IPS DF 6.9 (cell line): ENCODE data around the gene SH3PXD2B.
A peak's percentile ranks its signal among the peaks of the same experiment; 100 is the strongest.

Experiments
- DNase-seq: peaks from one replicate; pipeline ENCODE4 v3.0.0-alpha.2; 2013; ENCODE audit warnings: low read depth, low spot score
- H3K27ac ChIP-seq: one replicate; pipeline ENCODE4 v1.5.1; 2013; ENCODE audit warnings: low read length, control low read depth
- H3K27me3 ChIP-seq: 2 replicates; pipeline ENCODE4 v1.6.1; 2013; ENCODE audit warnings: mild to moderate bottlenecking, low read length; ENCODE audit not compliant: control insufficient read depth, insufficient read depth
- H3K36me3 ChIP-seq: 2 replicates; pipeline ENCODE4 v1.6.1; 2013; ENCODE audit warnings: low read length; ENCODE audit not compliant: control insufficient read depth, insufficient read depth
- H3K4me1 ChIP-seq: 2 replicates; pipeline ENCODE4 v1.6.1; 2013; ENCODE audit warnings: low read length; ENCODE audit not compliant: control insufficient read depth, insufficient read depth
- H3K4me3 ChIP-seq: 2 replicates; pipeline ENCODE4 v1.5.1; 2013; ENCODE audit warnings: mild to moderate bottlenecking, low read length
- H3K9me3 ChIP-seq: 2 replicates; pipeline ENCODE4 v1.6.1; 2013; ENCODE audit warnings: low read length, inconsistent platforms; ENCODE audit not compliant: control insufficient read depth, insufficient read depth
- WGBS: extraction: QIAGEN DNeasy Blood & Tissue Kit; methylation state at CpG from one replicate; pipeline ENCODE4 v1.1.7; 2013; ENCODE audit warnings: mixed read lengths, missing lambda C conversion rate; ENCODE audit not compliant: insufficient read length, insufficient coverage; 5-methylcytosine and 5-hydroxymethylcytosine counted together

SH3PXD2B gene

DNA sequence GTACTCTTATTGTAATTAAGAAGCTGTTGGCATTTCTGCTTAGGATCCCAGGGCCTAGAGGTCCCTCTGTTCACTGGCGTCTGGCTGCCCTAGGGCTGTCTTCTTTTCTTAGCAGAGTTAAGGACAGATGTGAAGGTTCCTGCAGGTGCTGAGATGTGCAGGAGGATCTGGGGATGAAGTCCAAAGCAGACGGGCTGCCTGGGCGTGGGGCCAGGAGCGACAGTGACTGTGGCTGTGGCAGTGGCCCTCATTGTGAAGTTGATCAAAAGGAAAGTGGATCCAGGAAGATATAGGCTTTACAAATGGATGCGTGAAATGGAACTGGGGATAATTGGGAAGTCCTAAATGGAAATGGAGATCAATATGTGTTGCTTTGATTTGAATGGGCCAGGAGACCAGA, 19.1 kb upstream of the SH3PXD2B start:
- H3K27ac ChIP-seq, result no peak overlapping the region
- H3K27me3 ChIP-seq, result no peaks in the 10 kb centered on the region
- DNase-seq, result no peak
- no peaks in the 10 kb centered on the region for H3K9me3 ChIP-seq
- WGBS, result no CpG with 5 or more reads among the region's 5 CpGs
- no peaks in the 10 kb centered on the region for H3K36me3 ChIP-seq
- no peaks in the 10 kb centered on the region for H3K4me1 ChIP-seq
- no peak overlapping the region for H3K4me3 ChIP-seq

DNA sequence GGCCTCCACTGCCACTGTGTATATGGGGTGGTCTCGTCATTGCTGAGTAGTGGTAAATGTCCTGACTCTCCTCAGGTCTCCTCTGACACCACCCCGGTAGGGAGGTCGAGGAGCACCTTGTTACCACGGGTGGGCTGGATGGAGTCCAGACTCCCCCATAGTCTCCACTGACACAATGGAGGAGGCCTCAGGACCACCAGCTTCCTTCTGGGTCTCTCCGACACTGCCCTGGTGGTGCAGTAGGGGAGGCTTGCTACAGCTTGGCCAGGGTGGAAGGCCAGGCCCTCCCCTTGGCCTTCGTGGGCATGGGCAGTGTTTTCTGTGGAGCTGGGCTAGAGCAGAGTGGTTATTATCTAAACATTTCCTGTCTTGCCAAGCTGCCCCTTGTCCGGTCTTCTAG, 15.4 kb upstream of the SH3PXD2B start:
- H3K27ac ChIP-seq, result no peak overlapping the region
- DNase-seq, result no peak
- WGBS, result no CpG with 5 or more reads among the region's 7 CpGs
- H3K36me3 ChIP-seq, result no peaks in the 10 kb centered on the region
- no peak overlapping the region for H3K4me3 ChIP-seq
- no peaks in the 10 kb centered on the region for H3K4me1 ChIP-seq
- no peaks in the 10 kb centered on the region for H3K27me3 ChIP-seq
- H3K9me3 ChIP-seq, result no peaks in the 10 kb centered on the region

DNA sequence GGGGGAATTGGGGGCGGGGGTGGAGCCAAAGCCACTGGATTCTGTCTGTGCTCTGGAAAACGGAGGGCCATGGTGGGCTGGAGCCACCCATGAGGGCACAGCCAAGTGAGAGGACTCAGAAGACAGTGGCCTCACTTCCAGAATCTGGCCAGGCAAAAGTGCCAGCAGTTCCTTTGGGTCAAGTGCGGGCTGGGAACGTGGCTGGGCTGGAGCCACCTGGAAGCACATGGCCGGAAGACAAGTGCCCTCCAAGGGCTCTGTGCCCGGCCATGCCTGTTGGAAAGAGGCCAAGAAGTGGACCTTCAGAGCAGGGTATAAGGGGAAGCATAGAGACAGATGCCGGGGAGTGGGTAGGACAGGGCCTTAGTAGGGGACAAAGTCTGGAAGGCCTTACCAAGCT, 11.7 kb upstream of the SH3PXD2B start:
- Histone ChIP-seq H3K27ac (no peak overlapping the region), H3K4me3 (no peak overlapping the region), H3K36me3 (no peaks in the 10 kb centered on the region), H3K27me3 (no peaks in the 10 kb centered on the region), H3K4me1 (no peaks in the 10 kb centered on the region; the same call in 1 of the 2 replicates), H3K9me3 (no peaks in the 10 kb centered on the region)
- no CpG with 5 or more reads among the region's 7 CpGs for WGBS
- DNase-seq, result no peak

DNA sequence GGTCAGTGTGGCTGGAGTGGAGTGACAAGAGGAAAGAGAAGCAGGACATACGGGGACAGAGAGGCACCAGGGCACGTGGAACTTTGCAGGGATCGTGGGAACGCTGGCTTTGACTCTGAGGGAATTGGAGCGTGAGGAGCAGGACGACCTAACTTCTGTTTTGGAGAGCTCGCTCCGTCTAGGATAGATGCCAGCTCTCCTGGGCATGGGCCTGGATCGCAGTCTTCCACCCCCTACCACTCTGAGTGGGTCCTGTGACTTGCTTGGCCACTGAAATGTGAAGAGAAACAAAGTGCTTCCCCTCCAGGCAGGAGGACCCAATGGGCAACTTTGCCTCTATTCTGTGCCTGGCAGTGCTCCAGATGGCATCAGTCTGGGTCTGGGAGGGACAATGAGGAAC, 8.7 kb upstream of the SH3PXD2B start:
- no peaks in the 10 kb centered on the region for H3K27me3 ChIP-seq
- WGBS, result no CpG with 5 or more reads among the region's 9 CpGs
- no peaks in the 10 kb centered on the region for H3K9me3 ChIP-seq

DNA sequence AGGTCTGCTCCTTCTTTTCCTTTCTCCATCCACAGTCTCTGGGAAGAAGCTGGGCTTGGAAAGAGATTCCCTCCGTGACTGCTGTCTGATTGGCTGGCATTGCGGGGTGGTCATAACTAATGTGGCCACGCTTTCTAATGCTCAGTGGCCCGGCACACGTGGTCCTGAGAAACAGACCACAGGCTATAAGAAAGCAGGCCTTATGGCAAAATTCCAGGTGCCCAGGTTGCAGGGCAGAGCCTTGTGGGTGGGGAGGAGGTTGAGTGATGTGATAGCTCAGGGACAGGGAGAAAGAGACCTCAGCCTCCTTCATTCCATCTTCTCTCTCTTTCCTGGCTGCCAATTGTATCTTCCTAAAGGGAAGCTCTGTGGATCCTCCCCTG, 5.4 kb upstream of the SH3PXD2B start:
- WGBS, result no CpG with 5 or more reads among the region's 5 CpGs
- Histone ChIP-seq H3K36me3 (no peaks in the 10 kb centered on the region), H3K4me1 (peaks cover 6% of the 10 kb centered on the region; the same call in 1 of the 2 replicates), H3K27me3 (no peaks in the 10 kb centered on the region), H3K4me3 (no peak overlapping the region), H3K9me3 (no peaks in the 10 kb centered on the region), H3K27ac (no peak overlapping the region)
- no peak for DNase-seq

More for the DNA sequence above, 8.7 kb upstream of the SH3PXD2B start:
- Histone ChIP-seq H3K4me3 (no peak overlapping the region), H3K4me1 (peaks cover 2% of the 10 kb centered on the region; the same call in 1 of the 2 replicates), H3K36me3 (no peaks in the 10 kb centered on the region), H3K27ac (no peak overlapping the region)
- no peak for DNase-seq

DNA sequence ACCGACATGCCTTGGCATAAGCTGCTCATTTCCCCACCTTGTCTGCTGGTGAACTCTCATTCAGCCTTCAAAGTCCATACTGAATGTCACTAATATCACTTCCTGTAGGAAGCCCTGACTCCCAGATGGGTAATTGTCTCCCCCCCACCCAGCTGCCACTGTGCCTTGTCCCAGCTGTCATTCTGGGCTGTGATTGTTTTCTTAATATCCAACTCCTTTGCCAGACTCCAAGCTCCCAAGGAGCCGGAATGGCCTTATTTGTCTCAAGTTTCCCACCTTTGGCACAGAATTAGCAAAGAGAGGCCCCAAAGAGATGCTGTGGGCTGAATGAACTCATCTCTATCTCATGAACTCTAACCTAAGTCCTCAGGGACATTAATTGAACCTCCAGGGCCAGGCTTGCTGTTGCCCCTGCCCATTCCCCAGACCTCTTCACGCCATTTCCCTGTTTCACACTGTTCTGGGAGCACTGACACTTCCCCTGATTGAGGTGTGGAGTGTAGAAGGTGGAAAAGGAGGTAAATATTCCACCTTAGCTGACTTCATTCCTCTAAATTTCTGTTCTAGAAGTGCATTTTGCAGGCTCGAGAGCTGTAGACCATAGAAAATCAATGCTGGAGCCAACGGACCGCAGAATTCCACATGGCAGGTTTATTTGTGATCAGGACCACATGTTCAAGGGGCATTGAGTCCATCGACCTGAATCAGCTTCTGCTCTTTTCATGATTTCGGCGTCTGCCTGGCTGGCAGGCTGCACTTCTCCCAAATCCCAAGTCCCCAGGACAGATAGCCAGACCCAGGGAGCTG, 4.9 kb upstream of the SH3PXD2B start:
- no CpG with 5 or more reads among the region's 9 CpGs for WGBS
- DNase-seq, result no peak
- no peak overlapping the region for H3K27ac ChIP-seq
- no peaks in the 10 kb centered on the region for H3K9me3 ChIP-seq
- no peak overlapping the region for H3K4me3 ChIP-seq
- H3K27me3 ChIP-seq, result no peaks in the 10 kb centered on the region
- no peaks in the 10 kb centered on the region for H3K36me3 ChIP-seq
- peaks cover 6% of the 10 kb centered on the region; the same call in 1 of the 2 replicates for H3K4me1 ChIP-seq

DNA sequence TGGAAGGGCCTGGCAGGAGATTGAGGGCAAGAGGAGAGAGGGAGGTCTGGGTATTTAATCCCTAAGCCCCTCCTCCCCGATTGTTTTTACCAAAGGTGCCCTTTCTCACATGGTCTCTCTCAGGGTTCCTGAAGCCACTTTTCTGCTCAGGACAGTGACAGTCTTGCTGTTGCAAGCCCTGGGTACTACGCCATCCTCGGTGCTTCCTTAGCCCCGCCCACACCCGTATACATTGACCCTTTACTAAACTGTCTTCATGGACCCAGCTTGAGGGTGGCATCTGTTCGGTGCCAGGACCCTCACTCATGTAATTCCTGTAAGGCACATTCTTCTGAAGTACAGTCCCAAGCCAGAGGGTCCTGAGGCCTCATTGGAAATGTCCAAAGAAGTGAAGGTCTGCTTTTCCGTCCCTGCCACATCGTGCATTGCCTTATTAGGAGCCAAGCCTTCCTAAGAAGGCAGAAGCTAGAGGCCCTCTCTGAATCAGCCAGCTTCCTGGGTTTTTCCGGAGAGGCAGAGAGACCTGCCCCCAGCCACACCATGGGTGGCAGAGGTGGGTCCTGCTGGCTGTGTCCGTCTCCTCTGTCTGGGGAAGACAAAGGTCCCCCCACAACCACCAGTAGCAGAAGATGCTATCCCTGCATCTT, 1.9 kb upstream of the SH3PXD2B start:
- Histone ChIP-seq H3K4me1 (peaks cover 9% of the 10 kb centered on the region; the same call in 1 of the 2 replicates), H3K4me3 (no peak overlapping the region), H3K36me3 (no peaks in the 10 kb centered on the region), H3K9me3 (no peaks in the 10 kb centered on the region), H3K27ac (no peak overlapping the region), H3K27me3 (no peaks in the 10 kb centered on the region)
- no peak for DNase-seq
- WGBS, result no CpG with 5 or more reads among the region's 10 CpGs

DNA sequence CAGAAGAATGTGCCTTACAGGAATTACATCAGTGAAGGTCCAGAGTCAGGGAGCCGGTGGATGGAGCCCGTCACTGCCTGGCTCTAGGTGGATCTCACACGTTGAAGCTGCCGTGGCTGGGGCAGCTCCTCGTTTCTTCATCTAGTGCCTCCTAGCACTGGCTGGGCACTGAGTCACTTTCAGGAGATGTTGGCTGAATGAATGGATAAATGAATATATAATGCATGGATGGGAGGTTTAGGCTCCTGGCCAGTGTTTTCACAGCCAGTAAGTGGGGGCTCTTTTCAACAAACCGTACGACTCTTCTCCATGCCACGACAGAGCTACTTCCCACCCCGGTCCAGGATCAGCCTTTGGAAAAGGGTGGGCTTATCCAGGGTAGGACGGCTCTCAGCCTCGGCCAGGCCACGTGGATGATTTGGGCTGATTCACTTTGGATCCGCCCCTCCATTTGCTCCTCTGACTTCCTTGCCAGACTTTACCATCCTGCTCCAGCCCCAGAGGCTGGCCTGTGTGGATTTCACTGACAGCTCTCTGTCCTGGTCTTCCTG, 1.3 kb upstream of the SH3PXD2B start:
- Histone ChIP-seq H3K27me3 (no peaks in the 10 kb centered on the region), H3K4me3 (no peak overlapping the region), H3K27ac (no peak overlapping the region), H3K4me1 (peaks cover 9% of the 10 kb centered on the region; the same call in 1 of the 2 replicates), H3K9me3 (no peaks in the 10 kb centered on the region), H3K36me3 (no peaks in the 10 kb centered on the region)
- WGBS, result no CpG with 5 or more reads among the region's 13 CpGs
- DNase-seq, result no peak

DNA sequence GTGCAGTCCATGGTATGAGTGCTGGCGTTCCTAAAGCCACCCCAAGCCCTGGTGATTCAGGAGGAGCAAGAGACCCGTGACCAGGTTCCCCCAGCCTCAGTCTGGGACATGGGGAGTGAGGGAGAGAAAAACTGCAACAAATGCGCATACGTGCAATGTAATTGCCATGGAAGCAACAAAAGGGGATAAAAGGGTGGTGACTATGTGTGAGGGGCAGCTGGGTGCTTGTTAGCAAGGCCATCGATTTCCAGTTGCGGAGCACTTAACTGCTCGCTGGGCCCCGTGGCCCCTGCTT, 709 bp upstream of the SH3PXD2B start:
- H3K4me3 ChIP-seq, result no peak overlapping the region; the same call in 1 of the 2 replicates
- WGBS, result no CpG with 5 or more reads among the region's 8 CpGs
- H3K36me3 ChIP-seq, result no peaks in the 10 kb centered on the region
- no peaks in the 10 kb centered on the region for H3K9me3 ChIP-seq
- H3K27ac ChIP-seq, result no peak overlapping the region
- H3K4me1 ChIP-seq, result peaks cover 9% of the 10 kb centered on the region; the same call in 1 of the 2 replicates
- DNase-seq, result no peak
- H3K27me3 ChIP-seq, result no peaks in the 10 kb centered on the region

DNA sequence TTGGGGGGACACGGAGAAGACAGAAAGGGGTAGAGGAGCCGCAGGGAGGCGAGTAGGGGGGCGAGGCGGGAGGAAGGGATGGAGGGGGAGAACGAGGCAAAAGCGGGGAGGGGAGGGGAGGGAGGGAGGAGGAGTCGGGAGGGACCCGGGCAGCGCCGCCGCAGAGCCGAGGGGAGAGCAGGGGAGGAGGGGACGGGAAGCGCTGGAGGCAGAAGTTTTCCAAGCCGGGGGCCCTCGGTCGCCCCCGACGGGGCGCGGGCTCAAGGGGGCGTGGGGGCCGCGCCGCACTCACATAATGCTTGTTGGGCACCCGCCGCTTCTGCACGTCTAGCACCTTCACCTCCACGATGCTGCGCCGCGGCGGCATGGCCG, 353 bp downstream of the SH3PXD2B start:
- no CpG with 5 or more reads among the region's 35 CpGs for WGBS
- no peak for DNase-seq
- Histone ChIP-seq H3K9me3 (no peaks in the 10 kb centered on the region), H3K27ac (no peak overlapping the region), H3K36me3 (no peaks in the 10 kb centered on the region), H3K4me3 (peak overlapping the region; percentile 98), H3K27me3 (no peaks in the 10 kb centered on the region), H3K4me1 (peaks cover 9% of the 10 kb centered on the region; the same call in 1 of the 2 replicates)
